ENCODE data around the gene CAPN14. TPM values are rescaled to one million over a fixed set of nuclear protein-coding genes. Genes with fewer than 3 reads are reported as not detected.
"Not testable (repeated sequence)": the region's sequence is repeated elsewhere in the genome, so short reads cannot be mapped to it uniquely, and the experiment has no call there.

CAPN14 gene
- total RNA-seq, 1 experiment from 2014 or later, result 0.24 TPM

- DNase-seq (ENCODE audit: low read depth), result no peak
Observed at GRCh38 chr2:31197166-31197565, 20.1 kb downstream of the CAPN14 start.

GRCh38 chr2:31196622-31197021 lies 20.7 kb downstream of the CAPN14 start:
- DNase-seq (ENCODE audit: low read depth), result no peak

- no peak for DNase-seq (ENCODE audit: low read depth)
Observed at GRCh38 chr2:31193806-31194205, 23.5 kb downstream of the CAPN14 start.

GRCh38 chr2:31192851-31193392 lies 24.4 kb downstream of the CAPN14 start:
- no peak for DNase-seq (ENCODE audit: low read depth)

GRCh38 chr2:31192396-31192795 lies 24.9 kb downstream of the CAPN14 start:
- no peak for DNase-seq (ENCODE audit: low read depth)

GRCh38 chr2:31191931-31192330 lies 25.4 kb downstream of the CAPN14 start:
- no peak for DNase-seq (ENCODE audit: low read depth)

- no peak for DNase-seq (ENCODE audit: low read depth)
Observed at GRCh38 chr2:31190188-31190587, 27.1 kb downstream of the CAPN14 start.

- no peak for DNase-seq (ENCODE audit: low read depth)
Observed at GRCh38 chr2:31189141-31189540, 28.2 kb downstream of the CAPN14 start.

GRCh38 chr2:31188131-31188530 lies 29.2 kb downstream of the CAPN14 start:
- no peak for DNase-seq (ENCODE audit: low read depth)

- no peak for DNase-seq (ENCODE audit: low read depth)
Observed at GRCh38 chr2:31187166-31187565, 30.1 kb downstream of the CAPN14 start.

GRCh38 chr2:31183973-31184372 lies 33.3 kb downstream of the CAPN14 start:
- DNase-seq (ENCODE audit: low read depth), result not testable (repeated sequence)

GRCh38 chr2:31176742-31177141 lies 40.6 kb downstream of the CAPN14 start:
- no peak for DNase-seq (ENCODE audit: low read depth)

GRCh38 chr2:31171142-31171541 lies 46.2 kb downstream of the CAPN14 start:
- no peak for DNase-seq (ENCODE audit: low read depth)

GRCh38 chr2:31170071-31170698 lies 47.1 kb downstream of the CAPN14 start:
- DNase-seq (ENCODE audit: low read depth), result peak; percentile 63

GRCh38 chr2:31168291-31168690 lies 49.0 kb downstream of the CAPN14 start:
- DNase-seq (ENCODE audit: low read depth), result peak; percentile 24

- peak; percentile 32 for DNase-seq (ENCODE audit: low read depth)
Observed at GRCh38 chr2:31166925-31167324, 50.4 kb downstream of the CAPN14 start.

- no peak for DNase-seq (ENCODE audit: low read depth)
Observed at GRCh38 chr2:31163011-31163539, 54.2 kb downstream of the CAPN14 start.

- DNase-seq (ENCODE audit: low read depth), result no peak
Observed at GRCh38 chr2:31161637-31162036, 55.7 kb downstream of the CAPN14 start.

GRCh38 chr2:31151501-31151900 lies 65.8 kb downstream of the CAPN14 start:
- peak; percentile 24 for DNase-seq (ENCODE audit: low read depth)

- no peak for DNase-seq (ENCODE audit: low read depth)
Observed at GRCh38 chr2:31150120-31150670, 67.1 kb downstream of the CAPN14 start.

GRCh38 chr2:31148514-31148913 lies 68.8 kb downstream of the CAPN14 start:
- no peak for DNase-seq (ENCODE audit: low read depth)

GRCh38 chr2:31147645-31148044 lies 69.7 kb downstream of the CAPN14 start:
- DNase-seq (ENCODE audit: low read depth), result no peak

- DNase-seq (ENCODE audit: low read depth), result no peak
Observed at GRCh38 chr2:31142110-31142509, 75.2 kb downstream of the CAPN14 start.
